HG02943 (cell line): ENCODE results near the gene WAC.
"Not testable (repeated sequence)": the region's sequence is repeated elsewhere in the genome, so short reads cannot be mapped to it uniquely, and the experiment has no call there.

ENCODE experiments used
- ATAC-seq: cut with Tn5 transposase; IDR thresholded peaks from one replicate; pipeline ENCODE4 v1.9.1; 2021; ENCODE audit warnings: mild to moderate bottlenecking, low read depth, moderate library complexity; ENCODE audit not compliant: unreplicated experiment

The WAC gene

GRCh38 chr10:28532337-28533185 is at the start of gene WAC:
Gene WAC (plus strand): TSS chr10:28533118. CDS start chr10:28533580, 462 bp downstream.
- peak; percentile 79 for ATAC-seq

GRCh38 chr10:28489206-28489605 is 43.7 kb upstream of the WAC start:
- no peak for ATAC-seq

- ATAC-seq: not testable (repeated sequence)
Observed at GRCh38 chr10:28490256-28490865, 42.6 kb upstream of the WAC start.

- ATAC-seq: no peak
Observed at GRCh38 chr10:28492116-28492920, 40.6 kb upstream of the WAC start.

GRCh38 chr10:28494420-28494819 is 38.5 kb upstream of the WAC start:
- ATAC-seq: no peak

GRCh38 chr10:28495084-28495483 is 37.8 kb upstream of the WAC start:
- ATAC-seq: no peak

GRCh38 chr10:28496017-28496416 is 36.9 kb upstream of the WAC start:
- no peak for ATAC-seq

GRCh38 chr10:28496481-28496961 is 36.4 kb upstream of the WAC start:
- ATAC-seq: no peak

GRCh38 chr10:28497313-28498126 is 35.4 kb upstream of the WAC start:
- no peak for ATAC-seq

- ATAC-seq: not testable (repeated sequence)
Observed at GRCh38 chr10:28500203-28500602, 32.7 kb upstream of the WAC start.

GRCh38 chr10:28503114-28503513 is 29.8 kb upstream of the WAC start:
- no peak for ATAC-seq

- ATAC-seq: no peak
Observed at GRCh38 chr10:28505359-28505959, 27.5 kb upstream of the WAC start.

- ATAC-seq: no peak
Observed at GRCh38 chr10:28508304-28508925, 24.5 kb upstream of the WAC start.

- no peak for ATAC-seq
Observed at GRCh38 chr10:28509286-28509685, 23.6 kb upstream of the WAC start.

- no peak for ATAC-seq
Observed at GRCh38 chr10:28514648-28515047, 18.3 kb upstream of the WAC start.

GRCh38 chr10:28520346-28520745 is 12.6 kb upstream of the WAC start:
- ATAC-seq: no peak

GRCh38 chr10:28520828-28521227 is 12.1 kb upstream of the WAC start:
- not testable (repeated sequence) for ATAC-seq

- not testable (repeated sequence) for ATAC-seq
Observed at GRCh38 chr10:28521961-28522360, 11.0 kb upstream of the WAC start.

GRCh38 chr10:28523725-28524252 is 9.1 kb upstream of the WAC start:
- no peak for ATAC-seq
